ENCODE results near the gene TCF7L1.

The TCF7L1 gene

GRCh38 chr2:85248773-85249509 lies 115.7 kb downstream of the TCF7L1 start:
- no peak overlapping the region for H3K4me3 ChIP-seq (ENCODE audit: low read depth, low read length)
- no peak for DNase-seq (ENCODE audit: low read depth)
- no peak for TF ChIP-seq POLR2A (IDR thresholded peaks at IDR 0.05; ENCODE audit: extremely low read depth, insufficient read length)
- TF ChIP-seq MAX (IDR thresholded peaks at IDR 0.05; ENCODE audit: low read depth, low read length): no peak
- TF ChIP-seq CTCF (IDR thresholded peaks at IDR 0.05; ENCODE audit: low read depth, low read length): no peak
- TF ChIP-seq MYC (IDR thresholded peaks at IDR 0.05; ENCODE audit: low read depth, low read length): no peak

- H3K4me3 ChIP-seq (ENCODE audit: low read depth, low read length): no peak overlapping the region
- TF ChIP-seq CTCF (IDR thresholded peaks at IDR 0.05; ENCODE audit: low read depth, low read length) (no peak), MYC (IDR thresholded peaks at IDR 0.05; ENCODE audit: low read depth, low read length) (no peak)
Measured at GRCh38 chr2:85250045-85250444, 116.9 kb downstream of the TCF7L1 start.

GRCh38 chr2:85251070-85251616 lies 118.0 kb downstream of the TCF7L1 start:
- TF ChIP-seq CTCF (IDR thresholded peaks at IDR 0.05; ENCODE audit: low read depth, low read length): no peak
- TF ChIP-seq POLR2A (IDR thresholded peaks at IDR 0.05; ENCODE audit: extremely low read depth, insufficient read length): no peak
- TF ChIP-seq MAX (IDR thresholded peaks at IDR 0.05; ENCODE audit: low read depth, low read length): no peak
- no peak for TF ChIP-seq MYC (IDR thresholded peaks at IDR 0.05; ENCODE audit: low read depth, low read length)
- no peak for DNase-seq (ENCODE audit: low read depth)
- no peak overlapping the region for H3K4me3 ChIP-seq (ENCODE audit: low read depth, low read length)

More at GRCh38 chr2:85250045-85250444, 116.9 kb downstream of the TCF7L1 start:
- no peak for DNase-seq (ENCODE audit: low read depth)

- TF ChIP-seq CTCF (IDR thresholded peaks at IDR 0.05; ENCODE audit: low read depth, low read length): no peak
- TF ChIP-seq POLR2A (IDR thresholded peaks at IDR 0.05; ENCODE audit: extremely low read depth, insufficient read length): no peak
- TF ChIP-seq MAX (IDR thresholded peaks at IDR 0.05; ENCODE audit: low read depth, low read length): no peak
- TF ChIP-seq MYC (IDR thresholded peaks at IDR 0.05; ENCODE audit: low read depth, low read length): no peak
- no peak overlapping the region for H3K4me3 ChIP-seq (ENCODE audit: low read depth, low read length)
- no peak for DNase-seq (ENCODE audit: low read depth)
Measured at GRCh38 chr2:85253890-85254289, 120.7 kb downstream of the TCF7L1 start.

GRCh38 chr2:85254540-85255300 lies 121.5 kb downstream of the TCF7L1 start:
- no peak overlapping the region for H3K4me3 ChIP-seq (ENCODE audit: low read depth, low read length)
- DNase-seq (ENCODE audit: low read depth): no peak
- TF ChIP-seq MAX (IDR thresholded peaks at IDR 0.05; ENCODE audit: low read depth, low read length) (no peak), CTCF (IDR thresholded peaks at IDR 0.05; ENCODE audit: low read depth, low read length) (no peak)

All from NB4 (cell line).